PFSK-1 (cell line): ENCODE results near the gene NRK.

Experiments
- FOXP2 ChIP-seq: optimal IDR thresholded peaks from 2 replicates; pipeline ENCODE3; 2011; ENCODE audit warnings: borderline replicate concordance, control low read depth, inconsistent platforms; ENCODE audit not compliant: insufficient read depth; ENCODE audit errors: extremely low read length, extremely low read depth
- POLR2AphosphoS5 ChIP-seq: IDR thresholded peaks from 2 replicates; pipeline ENCODE4 v1.6.1; 2012; ENCODE audit warnings: low read depth, mild to moderate bottlenecking, control low read depth, low read length, moderate library complexity
- REST ChIP-seq, 2 experiments: IDR thresholded peaks; 2 replicates each; pipeline versions ENCODE4 v1.6.1 to v1.8.0; 2011 to 2012; ENCODE audit warnings: low read depth in 2 of 2, low read length in 2 of 2, control low read depth in 1 of 2, inconsistent platforms in 1 of 2, mild to moderate bottlenecking in 1 of 2, moderate library complexity in 1 of 2; ENCODE audit not compliant: insufficient read depth in 1 of 2
- SIN3A ChIP-seq: IDR thresholded peaks from 2 replicates; pipeline ENCODE4 v1.6.1; 2012; ENCODE audit warnings: mild to moderate bottlenecking, low read length, moderate library complexity, borderline replicate concordance; ENCODE audit not compliant: insufficient read depth
- TAF1 ChIP-seq: IDR thresholded peaks from 2 replicates; pipeline ENCODE4 v1.6.1; 2012; ENCODE audit warnings: low read length, control low read depth, borderline replicate concordance; ENCODE audit not compliant: insufficient read depth

GRCh38 chrX:105781804-105782203, 40.5 kb upstream of the NRK start:
- TF ChIP-seq REST (IDR thresholded peaks at IDR 0.05; ENCODE audit: insufficient read depth in 1 of 2, low read depth in 2 of 2, low read length in 2 of 2) (no peak), POLR2AphosphoS5 (no peak), TAF1 (no peak), SIN3A (no peak), FOXP2 (no peak)
